GM19351 (cell line): ENCODE measurements around the gene MRM3.
"Not testable (repeated sequence)": the region's sequence is repeated elsewhere in the genome, so short reads cannot be mapped to it uniquely, and the experiment has no call there.

ENCODE experiments used
- ATAC-seq: cut with Tn5 transposase; IDR thresholded peaks from one replicate; pipeline ENCODE4 v1.9.1; 2021; ENCODE audit warnings: mild to moderate bottlenecking, moderate library complexity; ENCODE audit not compliant: unreplicated experiment

MRM3 gene

GRCh38 chr17:819251-819650, 37.1 kb downstream of the MRM3 start:
- ATAC-seq, result no peak

- no peak for ATAC-seq
Observed at GRCh38 chr17:823501-823902, 41.3 kb downstream of the MRM3 start.

- ATAC-seq, result no peak
Observed at GRCh38 chr17:824378-824777, 42.2 kb downstream of the MRM3 start.

GRCh38 chr17:825216-825615, 43.1 kb downstream of the MRM3 start:
- no peak for ATAC-seq

GRCh38 chr17:826778-827177, 44.6 kb downstream of the MRM3 start:
- ATAC-seq, result no peak

- ATAC-seq, result no peak
Observed at GRCh38 chr17:828761-829160, 46.6 kb downstream of the MRM3 start.

- not testable (repeated sequence) for ATAC-seq
Observed at GRCh38 chr17:829614-830013, 47.5 kb downstream of the MRM3 start.

GRCh38 chr17:830381-830780, 48.2 kb downstream of the MRM3 start:
- ATAC-seq, result no peak

- no peak for ATAC-seq
Observed at GRCh38 chr17:830950-831349, 48.8 kb downstream of the MRM3 start.

GRCh38 chr17:834136-834535, 52.0 kb downstream of the MRM3 start:
- no peak for ATAC-seq

GRCh38 chr17:835263-835662, 53.1 kb downstream of the MRM3 start:
- no peak for ATAC-seq

GRCh38 chr17:835721-836120, 53.6 kb downstream of the MRM3 start:
- not testable (repeated sequence) for ATAC-seq

GRCh38 chr17:836151-836550, 54.0 kb downstream of the MRM3 start:
- ATAC-seq, result no peak

GRCh38 chr17:838486-838885, 56.3 kb downstream of the MRM3 start:
- ATAC-seq, result no peak

GRCh38 chr17:841313-841712, 59.2 kb downstream of the MRM3 start:
- no peak for ATAC-seq
